SU-DHL-6 (cell line): ENCODE data around the gene CTNNBIP1.

ENCODE experiments used
- H2AFZ ChIP-seq: fragments of 200-600 bp; sonication (generic); 2 replicates; pipeline ENCODE4 v1.6.1; 2014; ENCODE audit warnings: low read depth, mild to moderate bottlenecking, moderate library complexity, mixed read lengths, antibody characterized with exemption, low read length; ENCODE audit not compliant: severe bottlenecking
- H3F3A ChIP-seq: fragments of 200-600 bp; shearing (Covaris generic); 2 replicates; pipeline ENCODE4 v1.6.0; 2016; ENCODE audit warnings: antibody characterized with exemption, mild to moderate bottlenecking; ENCODE audit not compliant: insufficient read depth
- H3K27ac ChIP-seq: fragments of 200-600 bp; sonication (generic); 2 replicates; pipeline ENCODE4 v1.5.1; 2016; ENCODE audit warnings: low read depth, mild to moderate bottlenecking, low read length, moderate library complexity, mixed read lengths
- H3K27me3 ChIP-seq: fragments of 200-600 bp; sonication (generic), shearing (Covaris generic); 2 replicates; pipeline ENCODE4 v1.6.0; 2014; ENCODE audit warnings: mild to moderate bottlenecking, low read length
- H3K36me3 ChIP-seq: fragments of 200-600 bp; sonication (generic); 2 replicates; pipeline ENCODE4 v1.6.1; 2014; ENCODE audit warnings: mild to moderate bottlenecking, low read length, mixed read lengths
- H3K4me2 ChIP-seq: fragments of 300-600, 200-600 bp; shearing (Covaris generic), sonication (generic); 2 replicates; pipeline ENCODE4 v1.6.0; 2014; ENCODE audit warnings: low read length, low read depth, mild to moderate bottlenecking; ENCODE audit not compliant: poor library complexity, severe bottlenecking
- H3K4me3 ChIP-seq: fragments of 200-600 bp; sonication (generic); 2 replicates; pipeline ENCODE4 v1.5.1; 2014; ENCODE audit warnings: antibody characterized with exemption, low read length, mild to moderate bottlenecking, mixed read lengths; ENCODE audit not compliant: insufficient read depth, poor library complexity, severe bottlenecking
- H3K79me2 ChIP-seq: fragments of 200-600 bp; sonication (generic); 2 replicates; pipeline ENCODE4 v1.6.1; 2014; ENCODE audit warnings: mild to moderate bottlenecking, low read length, moderate library complexity; ENCODE audit not compliant: insufficient read depth
- H3K9ac ChIP-seq: fragments of 200-600 bp; sonication (generic); 2 replicates; pipeline ENCODE4 v1.7.0; 2014; ENCODE audit warnings: mild to moderate bottlenecking, low read length
- H3K9me2 ChIP-seq: fragments of 200-600 bp; sonication (generic); replicated peaks from 2 replicates; pipeline ENCODE4 v1.6.1; 2014; ENCODE audit warnings: low read length; ENCODE audit not compliant: insufficient read depth
- H3K9me3 ChIP-seq: fragments of 200-600 bp; sonication (generic); 2 replicates; pipeline ENCODE4 v1.6.1; 2014; ENCODE audit warnings: low read length, mixed read lengths; ENCODE audit not compliant: insufficient read depth
- H4K20me1 ChIP-seq: fragments of 200-600 bp; sonication (generic); 2 replicates; pipeline ENCODE4 v1.6.1; 2014; ENCODE audit warnings: low read depth, mild to moderate bottlenecking, antibody characterized with exemption, low read length, moderate library complexity, mixed read lengths
- CTCF ChIP-seq: fragments of 200-600 bp; sonication (generic); IDR thresholded peaks from one replicate; pipeline ENCODE4 v1.5.1; 2017; ENCODE audit warnings: antibody characterized with exemption, mild to moderate bottlenecking, low read length, moderate library complexity; ENCODE audit not compliant: insufficient read depth, poor library complexity, severe bottlenecking
- EZH2phosphoT487 ChIP-seq: fragments of 200-600 bp; sonication (generic), shearing (Covaris generic); conservative IDR thresholded peaks from 2 replicates; pipeline ENCODE4 v1.6.1; 2018; ENCODE audit warnings: mild to moderate bottlenecking, antibody characterized with exemption, low read length, moderate library complexity, mixed read lengths

The CTNNBIP1 gene

GRCh38 chr1:9838946-9839345 is 71.1 kb downstream of the CTNNBIP1 start:
- no peaks in the 10 kb centered on the region for H3K27me3 ChIP-seq

GRCh38 chr1:9836632-9836960 is 73.5 kb downstream of the CTNNBIP1 start:
- Histone ChIP-seq H4K20me1 (no peaks in the 10 kb centered on the region), H3K9ac (no peak overlapping the region), H3K4me3 (no peak overlapping the region), H3K36me3 (no peaks in the 10 kb centered on the region), H3K27me3 (no peaks in the 10 kb centered on the region), H3K4me2 (no peak overlapping the region), H2AFZ (no peak overlapping the region), H3F3A (no peaks in the 10 kb centered on the region), H3K9me3 (no peaks in the 10 kb centered on the region), H3K27ac (no peak overlapping the region), H3K9me2 (no peaks in the 10 kb centered on the region), H3K79me2 (no peaks in the 10 kb centered on the region)
- no peak for TF ChIP-seq EZH2phosphoT487
- TF ChIP-seq CTCF: no peak

More at GRCh38 chr1:9838946-9839345, 71.1 kb downstream of the CTNNBIP1 start:
- Histone ChIP-seq H3K27ac (no peak overlapping the region), H3K9me3 (no peaks in the 10 kb centered on the region), H3K9me2 (no peaks in the 10 kb centered on the region), H3K4me3 (no peak overlapping the region), H3K9ac (no peak overlapping the region), H3K36me3 (no peaks in the 10 kb centered on the region), H4K20me1 (no peaks in the 10 kb centered on the region), H3K79me2 (no peaks in the 10 kb centered on the region), H3F3A (no peaks in the 10 kb centered on the region), H2AFZ (no peak overlapping the region), H3K4me2 (no peak overlapping the region)
- TF ChIP-seq EZH2phosphoT487 (no peak), CTCF (no peak)

- TF ChIP-seq EZH2phosphoT487: no peak
- no peak for TF ChIP-seq CTCF
- Histone ChIP-seq H3F3A (no peaks in the 10 kb centered on the region), H3K27me3 (no peaks in the 10 kb centered on the region), H2AFZ (no peak overlapping the region), H4K20me1 (no peaks in the 10 kb centered on the region), H3K9ac (no peak overlapping the region), H3K27ac (no peak overlapping the region), H3K79me2 (no peaks in the 10 kb centered on the region), H3K4me3 (no peak overlapping the region), H3K4me2 (no peak overlapping the region), H3K36me3 (no peaks in the 10 kb centered on the region), H3K9me3 (no peaks in the 10 kb centered on the region), H3K9me2 (no peaks in the 10 kb centered on the region)
These were observed 74.1 kb downstream of the CTNNBIP1 start for GRCh38 chr1:9835758-9836631.
